ENCODE results near the gene FUCA2. TPM values are rescaled to one million over a fixed set of nuclear protein-coding genes. Genes with fewer than 3 reads are reported as not detected.
A peak's percentile ranks its signal among the peaks of the same experiment; 100 is the strongest.

Gene FUCA2
- total RNA-seq (2021): 71.4 and 72.1 TPM in 2 replicates
- long read RNA-seq, transcript FUCA2-201 (7 exons, 2,356 nt): major isoform, 619 of 684 reads
- long read RNA-seq, partial matches to known transcripts: 34 of 684 reads
- long read RNA-seq, other reads (novel, unspliced or antisense): 31 of 684 reads

GRCh38 chr6:143510991-143511891 is at the start of gene FUCA2:
FUCA2 (minus strand) TSS chr6:143511720; CDS start chr6:143511634, 86 bp downstream.
- H3T11ph ChIP-seq (ENCODE audit: low read length): no peak within 1 kb of the TSS
- peak within 1 kb of the TSS; percentile 77 for H4K5ac ChIP-seq (ENCODE audit: insufficient read length, low read depth, low read length)
- peak within 1 kb of the TSS; percentile 97 for H3K18ac ChIP-seq (ENCODE audit: insufficient read length, low read depth, low read length)
- H2BK5ac ChIP-seq (ENCODE audit: insufficient read length, low read length): no peak within 1 kb of the TSS
- peak within 1 kb of the TSS; percentile 9 for H3K27ac ChIP-seq (ENCODE audit: insufficient read length, low read depth, low read length)
- H3K27ac Mint-ChIP-seq: peak within 1 kb of the TSS; percentile 70 to 92 (median 90)
- no peaks in the 10 kb centered on the region for H3K79me1 ChIP-seq (ENCODE audit: insufficient read depth, low read depth, low read length, poor library complexity, severe bottlenecking)
- peak within 1 kb of the TSS; percentile 78 to 83 for H3K4me3 Mint-ChIP-seq
- no peak for TF ChIP-seq CTCF (conservative IDR thresholded peaks at IDR 0.05)
- no peak within 1 kb of the TSS for H3K23ac ChIP-seq (ENCODE audit: insufficient read length, low read depth, low read length)
- H2AK5ac ChIP-seq (ENCODE audit: insufficient read length, low read length): no peak within 1 kb of the TSS
- peaks cover 15% of the 10 kb centered on the region for H3K27me3 Mint-ChIP-seq (ENCODE audit: low read depth)
- peaks cover 26 to 34% of the 10 kb centered on the region in 2 experiments for H3K4me1 Mint-ChIP-seq
- peaks cover 7% of the 10 kb centered on the region for H3K23me2 ChIP-seq (ENCODE audit: insufficient read length, low read depth, low read length, poor library complexity, severe bottlenecking)
- no peaks in the 10 kb centered on the region; the same call in 1 of the 2 replicates for H3K4me1 ChIP-seq (ENCODE audit: insufficient read depth, low read length)
- no peak within 1 kb of the TSS for H2BK120ac ChIP-seq (ENCODE audit: low read depth, low read length, poor library complexity, severe bottlenecking)
- no CpG with 5 or more reads among the region's 63 CpGs for WGBS (ENCODE audit: extremely low coverage, insufficient read length, low lambda C conversion rate)
- no peaks in the 10 kb centered on the region for H4K20me1 ChIP-seq (ENCODE audit: control insufficient read depth, insufficient read depth, insufficient read length)
- H2BK15ac ChIP-seq (ENCODE audit: low read depth, low read length): peak within 1 kb of the TSS; percentile 28; the same call in 1 of the 2 replicates
- H4K8ac ChIP-seq (replicated peaks; ENCODE audit: insufficient read length, low read depth, low read length): no peak within 1 kb of the TSS
- H3K9me3 Mint-ChIP-seq: no peaks in the 10 kb centered on the region
- peak within 1 kb of the TSS; percentile 99 for H3K4me2 ChIP-seq (ENCODE audit: insufficient read depth, insufficient read length, low read length)
- H3K14ac ChIP-seq (ENCODE audit: insufficient read depth, low read length): peak within 1 kb of the TSS; percentile 98; the same call in 1 of the 2 replicates
- peak within 1 kb of the TSS; percentile 30; the same call in 1 of the 2 replicates for H3K4ac ChIP-seq (ENCODE audit: low read depth, low read length)
- no peaks in the 10 kb centered on the region for H3K9me3 ChIP-seq (ENCODE audit: control insufficient read depth, low read depth, low read length)
- H4K91ac ChIP-seq (ENCODE audit: insufficient read length, low read depth, low read length): no peak within 1 kb of the TSS
- H3K9ac ChIP-seq (ENCODE audit: extremely low read depth, insufficient read length, low read length): peak within 1 kb of the TSS; percentile 75
- peak; percentile 94 for DNase-seq
- H2BK20ac ChIP-seq (ENCODE audit: low read depth, low read length, poor library complexity, severe bottlenecking): no peak within 1 kb of the TSS
- H2AFZ ChIP-seq (ENCODE audit: low read length): no peak within 1 kb of the TSS
- H3K56ac ChIP-seq (ENCODE audit: insufficient read length, low read depth, low read length): no peak within 1 kb of the TSS
- peak within 1 kb of the TSS; percentile 59 for H2BK12ac ChIP-seq (ENCODE audit: insufficient read length, low read depth, low read length)
- no peaks in the 10 kb centered on the region for H3K27me3 ChIP-seq (ENCODE audit: insufficient read depth, low read length)
- peaks cover 8 to 19% (median 19%) of the 10 kb centered on the region in 3 experiments; a peak in 5 of 7 replicates for H3K36me3 Mint-ChIP-seq (ENCODE audit: insufficient read depth in 1 of 3, low read depth in 3 of 3)
- H3K79me2 ChIP-seq (ENCODE audit: insufficient read depth, low read length): no peaks in the 10 kb centered on the region
